CD4-positive, CD25-positive, alpha-beta regulatory T cell (primary cell): ENCODE measurements around the gene AMBP. TPM values are rescaled to one million over a fixed set of nuclear protein-coding genes. Genes with fewer than 3 reads are reported as not detected.

Source experiments
- ATAC-seq, 2 donors: fragments of 150-1000 bp; cut with Tn5 transposase; one replicate each; pipeline ENCODE4 v1.10.0; 2021; ENCODE audit warnings: low read depth in 2 of 2, moderate number of reproducible peaks in 2 of 2, moderate library complexity in 1 of 2
- DNase-seq, 3 donors: peaks; one replicate each; pipeline versions ENCODE4 v3.0.0 to v3.0.0-alpha.2; 2012 to 2022; ENCODE audit warnings: mixed read lengths in 1 of 3
- H3K27ac ChIP-seq: one replicate; pipeline ENCODE4 v1.7.0; 2013; ENCODE audit warnings: mild to moderate bottlenecking, low read length; ENCODE audit not compliant: insufficient read depth, poor library complexity, severe bottlenecking
- H3K27me3 ChIP-seq: one replicate; pipeline ENCODE4 v1.7.0; 2013; ENCODE audit warnings: low read length; ENCODE audit not compliant: control insufficient read depth, insufficient read depth
- H3K36me3 ChIP-seq: one replicate; pipeline ENCODE4 v1.7.0; 2013; ENCODE audit warnings: mild to moderate bottlenecking, low read length, moderate library complexity; ENCODE audit not compliant: control insufficient read depth, insufficient read depth
- H3K4me1 ChIP-seq: 2 replicates; pipeline ENCODE4 v1.7.0; 2013; ENCODE audit warnings: mild to moderate bottlenecking, low read length; ENCODE audit not compliant: insufficient read depth, control insufficient read depth, poor library complexity, severe bottlenecking
- H3K4me3 ChIP-seq: one replicate; pipeline ENCODE4 v1.7.0; 2013; ENCODE audit warnings: low read depth, mild to moderate bottlenecking, low read length, moderate library complexity
- H3K9me3 ChIP-seq, 2 experiments: 1 replicate in 1 of 2; 2 replicates in 1 of 2; pipeline ENCODE4 v1.7.0; 2013; ENCODE audit warnings: low read length in 2 of 2, mild to moderate bottlenecking in 1 of 2, moderate library complexity in 1 of 2; ENCODE audit not compliant: control insufficient read depth in 2 of 2
- H3K27ac Mint-ChIP-seq, 3 donors: one replicate each; pipeline ENCODE4 v1.8.0; 2020 to 2022; ENCODE audit warnings: mild to moderate bottlenecking in 3 of 3, mixed read lengths in 3 of 3, moderate library complexity in 2 of 3
- H3K27me3 Mint-ChIP-seq: one replicate; pipeline ENCODE4 v1.8.0; 2022; ENCODE audit warnings: mild to moderate bottlenecking, mixed read lengths
- H3K36me3 Mint-ChIP-seq: one replicate; pipeline ENCODE4 v1.8.0; 2020; ENCODE audit warnings: mixed read lengths
- H3K4me1 Mint-ChIP-seq, 4 donors: one replicate each; pipeline ENCODE4 v1.8.0; 2020 to 2022; ENCODE audit warnings: mixed read lengths in 4 of 4, mild to moderate bottlenecking in 1 of 4
- H3K4me3 Mint-ChIP-seq, 4 donors: one replicate each; pipeline ENCODE4 v1.8.0; 2020 to 2022; ENCODE audit warnings: mild to moderate bottlenecking in 4 of 4, mixed read lengths in 4 of 4, moderate library complexity in 3 of 4
- H3K9me3 Mint-ChIP-seq, 7 donors: one replicate each; pipeline ENCODE4 v1.8.0; 2020 to 2022; ENCODE audit warnings: mixed read lengths in 7 of 7, mild to moderate bottlenecking in 3 of 7, moderate library complexity in 2 of 7
- polyA plus RNA-seq, 4 donors: library from polyadenylated mRNA; unstranded; fragments of 300-500 nt; fragmentation: Illumina TruSeq; gene quantifications; one replicate each; pipeline ENCODE4 v1.2.3, GENCODE V29; 2021
- total RNA-seq: library from RNA; stranded (reverse); gene quantifications from one replicate; pipeline ENCODE4 v1.2.3, GENCODE V29; 2022

The AMBP gene
- total RNA-seq: not detected
- not detected for polyA plus RNA-seq

DNA sequence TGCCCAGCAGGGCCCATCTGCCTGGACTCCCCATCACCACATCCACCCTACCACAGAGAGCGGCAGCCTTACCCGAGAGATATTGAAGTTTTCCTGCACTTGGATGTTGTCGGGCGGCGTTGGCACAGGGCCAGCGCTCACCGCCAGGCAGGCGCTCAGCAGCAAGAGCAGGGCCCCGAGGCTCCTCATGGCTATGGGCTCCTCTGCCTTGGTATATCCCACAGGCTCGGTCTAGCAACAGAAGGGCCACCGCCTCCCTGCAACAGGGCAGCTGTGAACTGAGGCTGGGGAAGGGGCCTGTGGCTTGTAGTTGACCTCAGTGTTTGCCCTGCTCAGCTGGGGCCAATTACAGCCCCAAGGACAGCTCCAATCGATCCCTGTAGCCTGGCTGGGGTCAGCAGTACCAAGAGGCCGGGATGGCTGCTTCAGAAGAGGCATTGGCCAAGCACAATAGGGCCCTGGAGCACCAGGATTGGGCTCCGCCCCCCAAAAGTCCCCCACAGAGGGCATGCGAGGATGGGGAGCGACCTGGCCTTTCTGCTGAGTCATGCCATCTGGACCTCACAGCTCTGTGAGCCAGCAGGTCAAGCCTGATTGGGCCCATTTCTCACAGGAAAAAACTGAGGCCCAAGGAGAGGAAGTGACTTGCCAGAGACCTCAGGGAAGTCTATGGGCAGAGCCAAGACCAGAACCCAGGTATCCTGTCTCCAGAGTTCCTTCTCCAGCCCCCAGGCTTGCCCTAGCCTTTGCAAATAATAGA is at the start of gene AMBP:
TSS of gene AMBP (minus strand) at position 280 of the 760 bp plus-strand sequence. CDS start at position 189, 91 bp downstream.
- DNase-seq (no peak), ATAC-seq (no peak)
- Mint-ChIP-seq H3K4me1 (peaks cover 0 to 5% (median 3%) of the 10 kb centered on the region in 4 donors), H3K27me3 (peaks cover 4% of the 10 kb centered on the region), H3K9me3 (peaks cover 0 to 3% (median 0%) of the 10 kb centered on the region in 7 donors), H3K36me3 (no peaks in the 10 kb centered on the region), H3K4me3 (no peak within 1 kb of the TSS), H3K27ac (peak within 1 kb of the TSS in 1 of 3 donors; percentile 34)
- Histone ChIP-seq H3K4me3 (no peak within 1 kb of the TSS), H3K36me3 (no peaks in the 10 kb centered on the region), H3K9me3 (no peaks in the 10 kb centered on the region), H3K27me3 (no peaks in the 10 kb centered on the region), H3K27ac (no peak within 1 kb of the TSS), H3K4me1 (no peaks in the 10 kb centered on the region)

DNA sequence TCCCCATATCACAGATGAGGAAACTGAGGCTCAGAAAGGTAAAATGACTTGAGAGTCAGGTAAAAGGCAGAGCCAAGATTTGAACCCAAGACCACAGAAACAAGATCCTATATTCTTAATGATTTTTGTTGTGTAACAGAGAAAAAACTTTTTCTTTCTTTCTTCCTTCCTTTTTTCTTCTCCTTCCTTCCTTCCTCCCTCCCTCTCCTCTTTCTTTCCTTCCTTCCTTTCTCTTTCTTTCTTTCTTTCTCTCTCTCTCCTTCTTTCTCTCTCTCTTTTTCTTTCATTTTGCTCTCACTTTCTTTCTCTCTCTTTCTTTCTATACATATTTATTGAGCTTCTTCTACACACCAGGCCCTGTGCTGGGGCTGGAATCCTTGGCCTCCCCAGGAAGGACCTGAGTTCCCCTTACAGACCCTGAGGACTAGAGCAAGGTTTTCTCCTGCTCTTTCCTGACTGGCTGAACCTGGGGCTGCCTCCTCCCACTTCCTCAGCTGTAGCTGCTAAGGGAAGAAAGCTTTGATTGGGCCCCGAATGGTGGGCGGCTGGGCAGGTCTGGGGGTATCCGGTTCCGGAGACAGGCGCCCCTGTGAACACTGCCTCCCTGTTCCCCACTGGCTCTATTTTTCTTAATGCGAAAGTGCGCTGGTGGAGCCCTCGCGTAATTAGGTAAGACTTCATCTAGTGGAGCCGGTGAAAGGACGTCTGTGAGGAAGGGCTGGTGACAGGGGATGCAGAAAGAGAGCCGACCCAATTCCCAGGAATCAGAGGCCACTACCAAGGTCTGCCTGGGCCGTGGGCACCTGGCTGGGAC is 48.4 kb upstream of the AMBP start:
- ATAC-seq: no peak
- Histone ChIP-seq H3K9me3 (peaks cover 0 to 3% of the 10 kb centered on the region in 2 experiments), H3K36me3 (no peaks in the 10 kb centered on the region), H3K4me3 (no peak overlapping the region), H3K4me1 (no peaks in the 10 kb centered on the region), H3K27ac (no peak overlapping the region), H3K27me3 (no peaks in the 10 kb centered on the region)
- Mint-ChIP-seq H3K27ac (no peak overlapping the region), H3K9me3 (peaks cover 0 to 4% (median 2%) of the 10 kb centered on the region in 7 donors), H3K4me1 (no peaks in the 10 kb centered on the region), H3K36me3 (no peaks in the 10 kb centered on the region), H3K4me3 (no peak overlapping the region), H3K27me3 (peaks cover 8% of the 10 kb centered on the region)
- no peak for DNase-seq

DNA sequence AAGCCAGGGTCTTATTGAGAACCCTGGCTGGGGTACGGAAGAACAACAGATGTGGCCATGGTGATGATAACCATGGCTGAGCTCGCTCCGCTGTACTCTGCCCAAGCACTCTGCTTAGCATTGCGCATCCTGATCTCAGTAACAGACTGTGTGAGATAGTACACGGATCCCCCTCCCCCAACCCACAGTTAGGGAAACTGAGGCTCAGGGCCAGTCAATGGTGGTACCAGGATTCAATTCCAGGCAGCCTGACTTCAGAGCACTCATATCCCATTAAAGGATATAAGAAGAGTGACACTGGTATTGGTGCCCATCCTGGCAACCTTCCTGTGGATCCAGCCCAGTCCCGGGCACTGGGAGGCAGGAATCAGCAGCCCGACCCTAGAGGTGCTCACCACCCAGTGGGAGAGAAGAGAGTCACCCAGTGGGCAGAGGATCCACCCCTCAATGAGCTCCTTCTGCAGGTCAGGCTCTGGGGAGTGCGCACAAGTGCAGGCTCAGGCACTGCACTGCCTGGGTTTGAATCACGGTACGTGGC is 47.4 kb upstream of the AMBP start:
- Histone ChIP-seq H3K4me1 (no peaks in the 10 kb centered on the region), H3K4me3 (no peak overlapping the region), H3K9me3 (peaks cover 0 to 3% of the 10 kb centered on the region in 2 experiments), H3K27ac (no peak overlapping the region), H3K36me3 (no peaks in the 10 kb centered on the region), H3K27me3 (no peaks in the 10 kb centered on the region)
- ATAC-seq (no peak), DNase-seq (no peak)
- Mint-ChIP-seq H3K27me3 (peaks cover 8% of the 10 kb centered on the region), H3K36me3 (no peaks in the 10 kb centered on the region), H3K27ac (no peak overlapping the region), H3K4me1 (no peaks in the 10 kb centered on the region), H3K4me3 (no peak overlapping the region), H3K9me3 (peaks cover 0 to 4% (median 2%) of the 10 kb centered on the region in 7 donors)

DNA sequence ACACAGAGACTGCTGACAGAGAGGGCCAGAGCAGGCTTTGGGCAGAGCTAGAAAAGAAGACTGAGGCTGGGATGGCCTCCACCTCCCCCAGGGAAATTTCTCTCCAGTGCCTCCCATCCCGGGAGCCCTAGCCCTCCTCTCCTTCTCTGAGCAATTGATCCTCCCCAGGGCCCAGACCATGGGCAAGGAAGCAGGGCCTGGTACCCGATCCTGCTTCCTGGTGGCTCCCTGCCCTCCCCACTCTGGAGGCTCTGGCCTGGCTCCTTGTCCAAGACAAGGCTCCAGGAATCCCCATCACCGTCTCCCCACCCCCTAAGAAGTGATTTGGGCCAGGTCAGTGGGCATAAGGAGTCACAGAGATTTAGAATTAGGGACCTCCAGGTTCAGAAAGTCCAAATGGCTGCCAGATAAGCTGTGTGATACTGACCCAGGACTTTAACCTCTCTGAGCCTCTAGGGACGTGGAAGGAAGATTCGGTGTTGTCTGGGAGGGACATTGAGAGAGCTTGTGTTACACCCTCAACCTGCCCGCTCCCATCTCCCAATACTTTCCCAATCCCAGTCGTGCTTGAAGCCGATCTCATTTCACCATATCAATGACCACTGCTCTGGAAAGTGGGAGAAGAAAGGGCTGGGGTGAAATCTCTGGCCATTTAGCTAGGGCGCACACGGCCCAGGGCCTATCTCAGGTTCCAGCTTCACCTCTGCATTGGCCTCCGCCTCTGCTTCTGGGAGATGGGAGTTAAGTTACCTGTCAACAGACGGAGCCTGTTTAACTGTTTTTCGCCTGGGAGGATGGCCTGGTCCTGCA is 46.8 kb upstream of the AMBP start:
- Histone ChIP-seq H3K4me3 (no peak overlapping the region), H3K4me1 (no peaks in the 10 kb centered on the region), H3K36me3 (no peaks in the 10 kb centered on the region), H3K27ac (no peak overlapping the region), H3K27me3 (no peaks in the 10 kb centered on the region), H3K9me3 (peaks cover 0 to 3% of the 10 kb centered on the region in 2 experiments)
- Mint-ChIP-seq H3K9me3 (peaks cover 0 to 4% (median 2%) of the 10 kb centered on the region in 7 donors), H3K27ac (no peak overlapping the region), H3K4me3 (no peak overlapping the region), H3K36me3 (no peaks in the 10 kb centered on the region), H3K4me1 (no peaks in the 10 kb centered on the region), H3K27me3 (peaks cover 8% of the 10 kb centered on the region)
- DNase-seq (no peak), ATAC-seq (no peak)

DNA sequence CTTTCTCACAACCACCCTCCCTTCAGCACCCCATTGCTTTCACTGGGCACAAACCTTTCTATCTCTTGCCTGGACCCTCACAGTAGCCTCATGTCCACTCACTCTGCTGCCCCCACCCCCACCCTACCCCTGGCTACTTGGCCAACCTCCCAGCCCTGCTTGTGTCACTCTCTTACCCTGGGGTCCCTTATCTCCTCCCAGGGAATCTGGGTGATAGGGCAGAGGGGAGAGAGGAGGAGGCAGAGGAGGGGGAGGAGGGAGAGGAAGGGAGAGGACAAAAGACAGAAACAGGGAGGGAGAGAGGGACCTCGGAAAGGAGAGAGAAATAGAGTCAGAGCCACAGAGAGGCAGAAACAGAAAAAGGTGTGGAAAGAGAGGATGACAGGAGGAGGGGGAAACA is 46.0 kb upstream of the AMBP start:
- H3K4me1 ChIP-seq: no peaks in the 10 kb centered on the region
- H3K36me3 ChIP-seq: no peaks in the 10 kb centered on the region
- Mint-ChIP-seq H3K36me3 (no peaks in the 10 kb centered on the region), H3K4me3 (no peak overlapping the region), H3K27me3 (peaks cover 8% of the 10 kb centered on the region), H3K4me1 (no peaks in the 10 kb centered on the region), H3K9me3 (peaks cover 0 to 4% (median 2%) of the 10 kb centered on the region in 7 donors), H3K27ac (no peak overlapping the region)
- H3K9me3 ChIP-seq: peaks cover 0 to 3% of the 10 kb centered on the region in 2 experiments
- H3K27ac ChIP-seq: no peak overlapping the region
- ATAC-seq (no peak), DNase-seq (no peak)
- no peaks in the 10 kb centered on the region for H3K27me3 ChIP-seq
- H3K4me3 ChIP-seq: no peak overlapping the region

DNA sequence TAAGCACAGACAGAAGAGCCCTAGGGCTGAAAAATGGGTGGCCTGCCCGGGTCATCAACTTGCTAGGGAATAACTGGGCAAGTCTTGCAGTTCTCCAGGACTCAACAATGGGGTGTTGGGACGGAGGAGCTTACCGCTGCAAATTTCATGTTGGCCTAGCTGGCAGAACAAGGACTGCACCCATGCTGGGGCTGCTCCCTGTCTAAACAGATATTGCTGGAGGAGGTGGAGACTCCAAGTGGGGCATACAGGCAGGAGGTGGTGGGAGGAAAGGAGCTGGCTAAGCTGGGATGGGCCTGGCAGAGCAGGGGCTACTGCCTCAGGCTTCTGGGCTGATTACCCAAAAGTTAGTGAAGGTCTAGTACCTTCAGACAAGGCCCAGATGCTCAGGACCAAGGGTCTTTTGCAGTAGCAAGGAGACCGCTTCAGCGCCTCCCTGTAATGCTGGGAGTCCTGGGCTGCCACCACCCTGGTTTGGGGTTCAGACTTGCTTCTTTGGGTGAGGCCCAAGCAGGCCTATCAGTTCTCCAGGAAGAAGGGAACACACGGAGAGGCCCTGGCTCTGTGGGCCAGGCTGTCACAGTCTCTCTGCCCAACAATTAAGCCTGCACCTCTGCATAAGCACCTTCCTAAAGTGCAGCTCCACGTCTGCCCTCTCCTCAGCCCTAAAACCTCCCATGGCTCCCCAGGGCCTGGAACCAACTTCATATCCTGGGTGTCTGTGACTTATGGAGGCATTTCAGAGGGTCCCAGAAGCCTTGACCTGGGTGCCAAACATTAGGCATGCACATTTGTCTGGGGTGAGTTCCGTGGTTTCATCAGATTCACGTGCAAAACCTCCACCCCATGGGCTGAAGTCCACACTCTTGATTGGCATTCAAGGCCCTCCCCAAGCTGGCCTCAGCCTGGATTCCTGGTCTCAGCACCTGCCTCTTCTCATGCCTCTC is 45.2 kb upstream of the AMBP start:
- H3K9me3 ChIP-seq: peaks cover 0 to 3% of the 10 kb centered on the region in 2 experiments
- H3K36me3 Mint-ChIP-seq: no peaks in the 10 kb centered on the region
- H3K4me3 ChIP-seq: no peak overlapping the region
- peaks cover 0 to 3% (median 1%) of the 10 kb centered on the region in 7 donors for H3K9me3 Mint-ChIP-seq
- no peaks in the 10 kb centered on the region for H3K27me3 ChIP-seq
- H3K27ac ChIP-seq: no peak overlapping the region
- no peak overlapping the region for H3K4me3 Mint-ChIP-seq
- peaks cover 12% of the 10 kb centered on the region for H3K27me3 Mint-ChIP-seq
- H3K4me1 ChIP-seq: no peaks in the 10 kb centered on the region
- no peaks in the 10 kb centered on the region for H3K4me1 Mint-ChIP-seq
- DNase-seq (no peak), ATAC-seq (no peak)
- H3K36me3 ChIP-seq: no peaks in the 10 kb centered on the region
- H3K27ac Mint-ChIP-seq: no peak overlapping the region
